Psoas muscle (tissue), 8 donors: Measurements from ENCODE around the gene IL34. TPM values are rescaled to one million over a fixed set of nuclear protein-coding genes. Genes with fewer than 3 reads are reported as not detected.

ENCODE experiments used
- ATAC-seq, 4 donors: fragments of 200-7000 bp; cut with Tn5 transposase; one replicate each; pipeline ENCODE4 v1.9.1; 2020; ENCODE audit warnings: moderate library complexity in 3 of 4, mild to moderate bottlenecking in 2 of 4
- DNase-seq, 2 donors: peaks; one replicate each; pipeline ENCODE4 v3.0.0-alpha.2; 2020
- H3K27ac ChIP-seq: fragments of 200-600 bp; one replicate; pipeline ENCODE4 v1.8.0; 2022
- H3K27me3 ChIP-seq, 3 donors: fragments of 200-600 bp in 1 of 3; one replicate each; pipeline versions ENCODE4 v1.6.1 to v1.8.0; 2013 to 2022; ENCODE audit warnings: low read length in 2 of 3, mild to moderate bottlenecking in 2 of 3, moderate library complexity in 1 of 3; ENCODE audit not compliant: insufficient read depth in 3 of 3
- H3K36me3 ChIP-seq, 2 donors: fragments of 200-600 bp in 1 of 2; one replicate each; pipeline versions ENCODE4 v1.6.1 to v1.8.0; 2013 to 2022; ENCODE audit warnings: low read depth in 1 of 2, mild to moderate bottlenecking in 1 of 2, moderate library complexity in 1 of 2; ENCODE audit not compliant: insufficient read depth in 1 of 2
- H3K4me1 ChIP-seq: fragments of 200-600 bp; one replicate; pipeline ENCODE4 v1.8.0; 2022
- H3K4me3 ChIP-seq: fragments of 200-600 bp; one replicate; pipeline ENCODE4 v1.8.0; 2022; ENCODE audit warnings: mild to moderate bottlenecking
- H3K9me3 ChIP-seq: fragments of 200-600 bp; one replicate; pipeline ENCODE4 v1.8.0; 2022
- CTCF ChIP-seq: fragments of 200-600 bp; IDR thresholded peaks from one replicate; pipeline ENCODE4 v1.8.0; 2022; ENCODE audit warnings: antibody characterized with exemption
- WGBS, 3 donors: extraction: QIAGEN DNeasy Blood & Tissue Kit; methylation state at CpG; one replicate each; pipeline versions ENCODE4 v1.1.6 to v1.1.7; 2013; 5-methylcytosine and 5-hydroxymethylcytosine counted together
- intact Hi-C, 2 donors: fragments of 100-400 bp; cut with DNase I; formaldehyde crosslinking; loops; one replicate each; pipeline versions ENCODE4 v1.11.0 to v1.14.2; 2022
- polyA plus RNA-seq, 3 donors: library from polyadenylated mRNA; stranded (reverse); fragments of 200-250 nt; gene quantifications; one replicate each; pipeline ENCODE4 v1.2.3, GENCODE V29; 2013
- total RNA-seq, 4 donors: library from RNA; stranded (reverse); fragmentation: NEBNext Ultra II Directional in 2 of 4; extraction: Animal tissue kit (Norgen Biotek cat#: 25700) in 2 of 4; gene quantifications; one replicate each; pipeline versions ENCODE4 v1.2.1 to v1.2.4, GENCODE V29; 2021 to 2023
- donor health status: healthy with polysubstance abuse.
- donor health status: DM: no; HTN: no; CAD: no; lungs with moderate emphysema.
- donor health status: Bipolar disorder and iron deficiency.
- donor health status: healthy.
- donor health status: DM: yes; HTN: yes; CAD: no.
- donor health status: DM: no; HTN: no; CAD: no.
- donor health status: DM: no; HTN: no; CAD: no.
- donor health status: DM: yes; HTN: yes; CAD: no.

The IL34 gene
- total and polyA plus RNA-seq, 7 donors = 0.89 to 18.5 (median 6.5) TPM

DNA sequence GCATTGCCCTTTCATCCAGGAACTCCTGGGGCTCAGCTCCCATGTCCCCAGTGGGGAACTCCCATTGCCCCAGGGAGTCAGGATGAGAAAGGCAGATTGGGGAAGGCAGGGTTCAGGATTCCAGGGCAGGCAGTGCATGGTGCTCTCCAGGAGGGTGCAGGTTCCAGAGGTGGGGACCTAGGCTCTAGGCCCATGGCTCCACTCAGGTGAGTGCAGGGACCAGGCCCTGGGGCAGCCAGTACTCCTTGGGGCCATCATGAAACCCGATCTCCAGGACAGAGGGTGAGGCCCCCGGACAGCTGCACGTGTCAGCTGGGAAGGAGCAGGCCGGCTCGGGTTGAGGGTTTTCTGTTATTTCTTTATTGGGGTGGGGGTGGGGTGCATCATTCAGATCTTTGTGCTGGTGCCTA lies 40.7 kb downstream of the IL34 start:
- peak; percentile 32 to 72 for DNase-seq
- TF ChIP-seq CTCF = no peak
- peak; percentile 19 to 38 (median 30) for ATAC-seq
- peak overlapping the region; percentile 86 for H3K27ac ChIP-seq
- peaks cover 0 to 12% of the 10 kb centered on the region in 2 donors for H3K36me3 ChIP-seq
- H3K4me1 ChIP-seq = peaks cover 84% of the 10 kb centered on the region
- H3K9me3 ChIP-seq = no peaks in the 10 kb centered on the region
- H3K4me3 ChIP-seq = no peak overlapping the region
- H3K27me3 ChIP-seq = no peaks in the 10 kb centered on the region
- intact Hi-C loops = no loop called here
- 3 to 23% (median 22%) methylated on average over 5 of the region's 5 CpGs for WGBS, 3 donors

DNA sequence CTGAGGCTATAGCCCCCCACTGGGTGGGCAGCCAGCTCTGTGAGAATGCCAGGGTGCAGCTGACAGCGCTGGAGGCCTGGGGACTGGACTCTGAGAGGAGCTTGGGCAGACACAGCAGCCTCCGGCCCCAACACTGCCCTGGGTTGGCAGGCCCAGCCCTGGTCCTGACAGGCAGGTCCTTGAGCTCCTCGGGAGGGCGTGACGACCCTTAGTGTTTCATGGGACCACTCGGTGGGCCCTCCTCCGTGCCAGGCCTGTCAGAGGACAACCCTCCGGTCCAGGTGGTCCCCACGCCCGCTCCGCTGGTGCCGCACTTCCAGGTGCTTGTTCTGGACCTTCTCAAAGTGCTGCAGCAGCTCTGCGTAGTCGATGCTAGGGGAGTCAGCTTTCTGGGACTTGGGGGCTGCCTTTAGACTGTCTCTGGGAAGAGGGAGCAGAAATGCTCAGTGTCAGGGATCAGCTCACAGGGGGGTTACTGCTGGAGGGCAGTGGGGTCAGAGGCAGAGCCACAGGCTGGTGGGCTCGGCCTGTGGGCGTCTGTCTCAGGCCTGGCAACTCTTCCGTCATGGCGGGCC lies 41.4 kb downstream of the IL34 start:
- ATAC-seq (no peak), DNase-seq (peak; percentile 33 to 65)
- WGBS, 3 donors = 48 to 64% (median 61%) methylated on average over 18 of the region's 18 CpGs
- H3K4me1 ChIP-seq = peaks cover 86% of the 10 kb centered on the region
- H3K27me3 ChIP-seq = no peaks in the 10 kb centered on the region
- H3K27ac ChIP-seq = peak overlapping the region; percentile 86
- H3K4me3 ChIP-seq = no peak overlapping the region
- peaks cover 0 to 10% of the 10 kb centered on the region in 2 donors for H3K36me3 ChIP-seq
- H3K9me3 ChIP-seq = no peaks in the 10 kb centered on the region
- no peak for TF ChIP-seq CTCF
- intact Hi-C loops = no loop called here

DNA sequence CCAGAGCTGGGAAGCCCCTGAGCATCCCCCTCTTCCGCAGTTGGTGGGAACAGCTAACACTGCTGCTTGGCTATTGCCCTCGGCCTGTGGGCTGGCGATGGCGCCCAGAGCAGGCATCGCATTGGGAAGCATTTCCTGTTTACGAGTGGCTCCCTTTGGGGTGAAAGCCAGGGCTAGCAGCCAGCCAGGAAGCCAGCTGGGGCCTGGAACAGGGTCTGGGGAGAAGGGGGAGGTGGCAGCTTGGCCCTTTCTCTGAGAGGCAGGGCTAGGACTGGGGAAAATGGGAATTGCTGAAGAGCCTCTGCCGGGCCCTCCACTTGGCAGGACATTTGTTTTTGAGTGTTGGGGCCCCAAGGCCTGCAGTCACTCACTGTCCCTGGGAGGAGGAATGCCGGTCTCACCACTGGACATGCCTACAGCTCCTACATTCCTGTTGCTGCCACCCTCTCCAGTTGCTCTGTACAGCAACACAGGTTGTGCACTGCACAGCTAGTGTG lies 41.9 kb downstream of the IL34 start:
- ATAC-seq = peak in 3 of 4 donors; percentile 7 to 19 (median 10)
- intact Hi-C loops = no loop called here
- Histone ChIP-seq H3K4me1 (peaks cover 86% of the 10 kb centered on the region), H3K4me3 (no peak overlapping the region), H3K27ac (peak overlapping the region; percentile 86), H3K9me3 (no peaks in the 10 kb centered on the region), H3K36me3 (peaks cover 0 to 4% of the 10 kb centered on the region in 2 donors), H3K27me3 (no peaks in the 10 kb centered on the region)
- peak; percentile 73 to 89 for DNase-seq
- TF ChIP-seq CTCF = no peak
- 8 to 20% (median 11%) methylated on average over 7 to 8 of the region's 8 CpGs for WGBS, 3 donors

GRCh38 chr16:70689035-70689969 lies 42.9 kb downstream of the IL34 start:
- H3K4me3 ChIP-seq = no peak overlapping the region
- ATAC-seq = peak in 3 of 4 donors; percentile 11 to 24 (median 18)
- TF ChIP-seq CTCF = no peak
- H3K27me3 ChIP-seq = no peaks in the 10 kb centered on the region
- H3K9me3 ChIP-seq = no peaks in the 10 kb centered on the region
- 49 to 74% (median 57%) methylated on average over 22 of the region's 22 CpGs for WGBS, 3 donors
- intact Hi-C loops = no loop called here
- peak overlapping the region; percentile 86 for H3K27ac ChIP-seq
- H3K4me1 ChIP-seq = peaks cover 86% of the 10 kb centered on the region
- H3K36me3 ChIP-seq = no peaks in the 10 kb centered on the region
- peak; percentile 46 to 75 for DNase-seq
